HepG2 (cell line): Measurements from ENCODE around the gene TEX22. TPM values are rescaled to one million over a fixed set of nuclear protein-coding genes. Genes with fewer than 3 reads are reported as not detected.

Experiments used
- AKAP8 ChIP-seq: sonication (generic); formaldehyde crosslinking; IDR thresholded peaks from 2 replicates; pipeline ENCODE4 v1.5.1; 2020; ENCODE audit warnings: mild to moderate bottlenecking, missing genetic modification reagents
- ATF2 ChIP-seq: sonication (generic); formaldehyde crosslinking; IDR thresholded peaks from 2 replicates; pipeline ENCODE4 v1.4.0; 2020; ENCODE audit warnings: missing genetic modification reagents
- EEA1 ChIP-seq: sonication (generic); formaldehyde crosslinking; IDR thresholded peaks from 2 replicates; pipeline ENCODE4 v1.5.1; 2020; ENCODE audit warnings: mild to moderate bottlenecking, missing genetic modification reagents, borderline replicate concordance
- EED ChIP-seq: sonication (generic); formaldehyde crosslinking; IDR thresholded peaks from 2 replicates; pipeline ENCODE4 v1.5.0; 2020; ENCODE audit warnings: mild to moderate bottlenecking, missing genetic modification reagents
- ELF3 ChIP-seq: IDR thresholded peaks from 2 replicates; pipeline ENCODE4 v1.6.1; 2016; ENCODE audit warnings: missing genetic modification reagents, missing compliant biosample characterization
- FLYWCH1 ChIP-seq: sonication (generic); formaldehyde crosslinking; IDR thresholded peaks from 2 replicates; pipeline ENCODE4 v1.8.1; 2023; ENCODE audit warnings: mild to moderate bottlenecking, missing genetic modification reagents
- GMEB2 ChIP-seq: IDR thresholded peaks from 2 replicates; pipeline ENCODE4 v1.6.1; 2016; ENCODE audit warnings: missing biosample characterization, missing genetic modification reagents, low read depth
- HIC2 ChIP-seq: sonication (generic); formaldehyde crosslinking; IDR thresholded peaks from 2 replicates; pipeline ENCODE4 v1.9.0; 2022; ENCODE audit warnings: low read depth, missing genetic modification reagents
- KLF11 ChIP-seq: IDR thresholded peaks from 2 replicates; pipeline ENCODE4 v1.6.1; 2016; ENCODE audit warnings: missing compliant biosample characterization
- MAF1 ChIP-seq: sonication (generic); formaldehyde crosslinking; IDR thresholded peaks from 2 replicates; pipeline ENCODE4 v1.5.0; 2020; ENCODE audit warnings: missing genetic modification reagents, borderline replicate concordance
- NONO ChIP-seq, 2 experiments: fragments of 450-650 bp in 1 of 2; sonication (generic) in 1 of 2; formaldehyde crosslinking in 1 of 2; IDR thresholded peaks in 1 of 2; conservative IDR thresholded peaks in 1 of 2; 2 replicates each; pipeline versions ENCODE4 v1.6.1 to v1.8.0; 2017 to 2022; ENCODE audit warnings: mild to moderate bottlenecking in 1 of 2, missing genetic modification reagents in 1 of 2, moderate library complexity in 1 of 2
- PLRG1 ChIP-seq: fragments of 450-650 bp; conservative IDR thresholded peaks from 2 replicates; pipeline ENCODE4 v1.6.1; 2016
- ZFYVE20 ChIP-seq: sonication (generic); formaldehyde crosslinking; IDR thresholded peaks from 2 replicates; pipeline ENCODE4 v1.8.0; 2023; ENCODE audit warnings: low read depth, mild to moderate bottlenecking, moderate library complexity, missing genetic modification reagents, borderline replicate concordance
- ZNF251 ChIP-seq: sonication (generic); formaldehyde crosslinking; IDR thresholded peaks from 2 replicates; pipeline ENCODE4 v1.9.0; 2021; ENCODE audit warnings: mild to moderate bottlenecking, missing genetic modification reagents
- ZNF275 ChIP-seq: sonication (generic); formaldehyde crosslinking; IDR thresholded peaks from 2 replicates; pipeline ENCODE4 v1.8.0; 2022; ENCODE audit warnings: missing genetic modification reagents, mild to moderate bottlenecking, inconsistent platforms, borderline replicate concordance
- ZNF687 ChIP-seq: sonication (generic); formaldehyde crosslinking; IDR thresholded peaks from 2 replicates; pipeline ENCODE4 v1.5.1; 2020; ENCODE audit warnings: mild to moderate bottlenecking, missing genetic modification reagents, moderate library complexity
- ZNF780A ChIP-seq: sonication (generic); formaldehyde crosslinking; IDR thresholded peaks from 2 replicates; pipeline ENCODE4 v1.8.0; 2022; ENCODE audit warnings: mild to moderate bottlenecking, missing genetic modification reagents, moderate library complexity
- ZNF83 ChIP-seq: sonication (generic); formaldehyde crosslinking; IDR thresholded peaks from 2 replicates; pipeline ENCODE4 v1.4.0; 2020; ENCODE audit warnings: missing genetic modification reagents, mild to moderate bottlenecking, borderline replicate concordance
- polyA plus RNA-seq, 8 experiments: library from polyadenylated mRNA; depleted of rRNA in 3 of 8; stranded (reverse) in 7 of 8; unstranded in 1 of 8; fragments of >200 nt; fragmentation: Illumina TruSeq in 4 of 8; extraction: Trizol in 4 of 8; gene quantifications; 2 replicates each; pipeline versions ENCODE4 v1.2.1 to v1.2.3, GENCODE V29; 2011 to 2016; ENCODE audit warnings: low read depth in 4 of 8, missing spikeins in 1 of 8, mixed read lengths in 1 of 8; ENCODE audit not compliant: insufficient read depth in 1 of 8
- total RNA-seq, 5 experiments: library from RNA; depleted of rRNA; stranded (reverse); fragments of >200 nt; fragmentation: Illumina TruSeq; extraction: Trizol; gene quantifications; 2 replicates each; pipeline ENCODE4 v1.2.3, GENCODE V29; 2016; ENCODE audit warnings: low read depth in 1 of 5

The TEX22 gene
- total and polyA plus RNA-seq, 2 of the 13 experiments (the other 11 are each of a cell fraction or from before 2014, with no cell fraction given) = 0.07 to 0.27 TPM

- peak; percentile 24; the same call in 1 of the 2 replicates for TF ChIP-seq ZNF687
- TF ChIP-seq PLRG1 = no peak
- TF ChIP-seq EEA1 (CRISPR knock-in tag) = no peak
- no peak; the same call in 1 of the 2 replicates for TF ChIP-seq HIC2
- TF ChIP-seq NONO (IDR thresholded peaks at IDR 0.05) = no peak
- TF ChIP-seq NONO (CRISPR knock-in tag; conservative IDR thresholded peaks at IDR 0.05) = no peak
- no peak for TF ChIP-seq ZNF251 (CRISPR knock-in tag)
- TF ChIP-seq ZFYVE20 (CRISPR knock-in tag) = no peak
- TF ChIP-seq ELF3 (CRISPR knock-in tag) = peak; percentile 38; the same call in 1 of the 2 replicates
- no peak for TF ChIP-seq ZNF780A (CRISPR knock-in tag)
- no peak for TF ChIP-seq ZNF275 (CRISPR knock-in tag)
- no peak for TF ChIP-seq EED (CRISPR knock-in tag)
- TF ChIP-seq KLF11 (CRISPR knock-in tag) = no peak
- no peak for TF ChIP-seq GMEB2 (CRISPR knock-in tag)
- no peak for TF ChIP-seq MAF1
- TF ChIP-seq ZNF83 (CRISPR knock-in tag) = no peak
- no peak for TF ChIP-seq FLYWCH1 (CRISPR knock-in tag)
- no peak for TF ChIP-seq AKAP8
- TF ChIP-seq ATF2 (CRISPR knock-in tag) = no peak
These were observed 46.2 kb upstream of the TEX22 start (continued) for GRCh38 chr14:105351920-105352851.
